HT-29 (cell line): Measurements from ENCODE around the gene HERPUD1. TPM values are rescaled to one million over a fixed set of nuclear protein-coding genes. Genes with fewer than 3 reads are reported as not detected.

ENCODE experiments used
- DNase-seq: peaks from one replicate; pipeline ENCODE4 v3.0.0-alpha.2; 2015; ENCODE audit warnings: low spot score
- total RNA-seq: library from RNA; depleted of rRNA; stranded (reverse); fragments of >200 nt; shearing (Covaris generic); gene quantifications from 2 replicates; pipeline ENCODE4 v1.2.3, GENCODE V29; 2014

Gene HERPUD1
- total RNA-seq, 1 experiment from 2014 or later = 45.1 TPM

DNA sequence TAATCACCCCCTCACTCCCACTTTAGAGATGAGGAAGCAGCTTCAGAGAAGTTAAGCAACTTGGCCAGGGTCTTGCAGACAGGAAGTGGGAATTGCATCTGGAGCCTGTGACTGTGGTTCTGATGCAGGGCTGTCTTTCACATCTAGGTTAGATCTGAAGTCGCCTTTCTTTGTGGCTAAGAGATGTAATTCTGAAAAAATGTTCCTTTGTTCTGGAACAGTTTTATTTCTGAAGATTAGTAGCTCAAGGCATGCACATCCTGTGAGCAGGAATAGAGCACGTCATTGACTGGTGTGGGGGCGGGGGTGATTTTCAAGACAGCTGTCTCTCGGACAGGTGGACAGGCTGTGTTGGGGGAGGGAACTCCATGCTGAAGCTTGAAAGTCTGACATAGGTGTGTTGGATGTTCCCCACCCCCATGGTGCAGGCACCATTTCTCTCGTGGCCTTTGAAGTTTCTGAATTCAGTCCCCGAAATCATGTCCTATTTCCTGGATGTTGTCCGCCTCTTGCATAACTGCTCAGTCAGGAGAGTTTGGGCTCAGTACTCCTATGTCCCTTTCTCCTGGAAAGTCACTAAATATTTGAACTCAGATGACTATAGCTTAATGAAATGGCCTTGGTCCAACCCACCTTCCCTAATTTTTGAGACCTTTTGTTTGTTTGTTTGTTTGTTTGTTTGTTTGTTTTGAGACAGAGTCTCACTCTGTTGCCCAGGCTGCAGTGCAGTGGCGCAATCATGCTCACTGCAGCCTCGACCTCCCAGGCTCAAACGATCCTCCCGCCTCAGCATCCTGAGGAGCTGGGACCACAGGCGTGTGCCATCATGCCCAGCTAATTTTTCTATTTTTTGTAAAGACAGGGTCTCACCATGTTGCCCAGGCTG, 21.0 kb upstream of the HERPUD1 start:
- DNase-seq = no peak

DNA sequence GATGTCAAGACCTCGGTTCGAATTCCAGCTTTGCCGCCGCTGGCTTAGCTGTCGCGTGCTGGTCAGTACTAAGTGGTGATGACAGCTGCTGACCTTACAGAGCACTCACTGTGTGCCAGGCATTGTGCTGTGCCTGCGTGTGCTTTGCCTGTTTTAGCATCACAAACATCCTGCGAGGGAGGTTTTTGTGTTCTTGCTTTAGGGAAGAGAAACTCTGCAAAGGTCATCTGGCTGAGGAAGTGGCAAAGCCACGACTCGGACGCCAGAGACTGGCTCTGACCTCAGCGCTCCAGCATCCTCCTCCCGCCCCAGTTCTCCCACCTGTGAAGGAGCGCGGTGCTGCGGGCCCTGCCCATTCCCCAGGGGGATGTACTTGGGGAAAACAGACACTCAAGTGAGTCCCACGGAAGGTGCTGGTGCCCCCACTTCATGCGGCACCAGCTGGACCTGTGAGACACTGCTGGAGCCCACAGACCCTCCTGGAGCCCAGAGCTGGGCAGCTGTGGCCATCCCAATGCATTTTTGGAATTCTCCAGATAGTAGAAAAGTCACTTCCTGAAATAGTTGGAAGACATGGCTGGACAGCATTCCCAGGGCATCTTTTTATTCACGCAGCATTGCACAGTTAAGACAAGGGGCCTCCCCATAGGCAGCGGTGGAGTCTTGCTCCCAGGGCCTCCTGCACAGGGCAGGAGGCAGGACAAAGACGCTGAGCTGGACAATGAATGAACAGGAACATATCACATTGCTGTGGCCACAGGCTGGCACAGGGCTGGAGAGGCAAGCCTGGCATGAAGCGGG, 20.0 kb upstream of the HERPUD1 start:
- DNase-seq = no peak

DNA sequence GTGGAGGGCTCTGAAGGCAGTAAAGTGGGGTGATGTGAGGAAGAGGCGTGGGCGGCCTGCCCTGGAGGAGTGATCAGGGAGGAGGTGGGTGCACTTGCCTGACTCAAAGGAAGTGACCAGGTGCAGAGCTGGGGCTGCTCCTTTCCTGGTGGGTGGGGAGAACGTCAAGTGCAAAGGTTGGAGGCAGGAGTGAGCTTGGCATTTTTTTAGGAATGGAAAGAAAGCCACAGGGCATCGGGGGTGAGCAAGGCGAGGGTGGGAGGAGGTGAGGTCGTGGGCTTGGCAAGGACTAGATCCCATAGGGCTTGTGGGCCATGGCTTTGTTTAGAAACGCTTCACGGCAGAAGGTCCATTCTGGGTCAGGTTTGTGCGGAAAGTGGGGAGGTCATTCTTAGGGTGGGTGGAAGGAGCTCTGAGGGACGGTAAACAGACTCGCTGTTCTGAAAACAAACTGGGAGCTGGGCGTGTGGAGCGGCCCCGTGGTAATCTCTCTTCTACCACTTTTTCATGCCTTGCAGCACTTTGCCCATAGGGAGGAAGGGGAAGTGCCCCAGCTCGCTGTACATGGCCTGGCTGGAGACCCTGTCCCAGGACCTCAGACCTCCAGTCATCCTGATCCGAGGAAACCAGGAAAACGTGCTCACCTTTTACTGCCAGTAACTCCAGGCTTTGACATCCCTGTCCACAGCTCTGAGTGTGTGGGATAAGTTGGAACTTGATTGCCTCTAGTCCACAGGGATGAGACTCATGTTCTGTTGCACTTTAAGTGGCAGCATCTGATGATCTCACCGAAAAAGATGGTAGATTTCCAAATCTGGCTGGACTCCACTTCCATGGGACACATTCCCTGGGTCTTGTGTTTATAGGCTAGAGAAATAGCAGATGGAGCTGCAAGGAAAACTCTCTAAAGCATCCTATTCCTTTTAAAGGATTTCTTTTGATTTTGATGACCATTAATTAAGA, 18.9 kb upstream of the HERPUD1 start:
- DNase-seq = no peak

DNA sequence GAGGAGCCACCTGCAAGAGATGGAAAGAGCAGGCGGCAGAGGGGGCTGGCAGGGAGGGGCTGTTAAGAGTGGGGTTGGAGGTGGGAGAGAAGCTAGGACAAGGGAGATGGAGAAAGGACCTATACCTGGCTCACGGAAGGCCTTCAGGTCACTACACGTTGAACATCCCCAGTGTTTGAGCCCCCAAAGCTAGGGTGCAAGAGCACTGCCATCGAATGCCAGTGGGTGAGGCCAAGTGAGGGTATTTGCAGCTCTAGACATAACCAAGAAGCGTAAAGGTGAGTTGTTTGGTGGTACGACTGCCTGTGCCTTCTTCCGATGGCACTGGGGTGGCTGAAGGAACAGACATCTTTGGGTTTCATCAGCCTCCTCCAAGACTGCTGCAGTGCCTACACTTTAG, 17.0 kb upstream of the HERPUD1 start:
- DNase-seq = no peak

DNA sequence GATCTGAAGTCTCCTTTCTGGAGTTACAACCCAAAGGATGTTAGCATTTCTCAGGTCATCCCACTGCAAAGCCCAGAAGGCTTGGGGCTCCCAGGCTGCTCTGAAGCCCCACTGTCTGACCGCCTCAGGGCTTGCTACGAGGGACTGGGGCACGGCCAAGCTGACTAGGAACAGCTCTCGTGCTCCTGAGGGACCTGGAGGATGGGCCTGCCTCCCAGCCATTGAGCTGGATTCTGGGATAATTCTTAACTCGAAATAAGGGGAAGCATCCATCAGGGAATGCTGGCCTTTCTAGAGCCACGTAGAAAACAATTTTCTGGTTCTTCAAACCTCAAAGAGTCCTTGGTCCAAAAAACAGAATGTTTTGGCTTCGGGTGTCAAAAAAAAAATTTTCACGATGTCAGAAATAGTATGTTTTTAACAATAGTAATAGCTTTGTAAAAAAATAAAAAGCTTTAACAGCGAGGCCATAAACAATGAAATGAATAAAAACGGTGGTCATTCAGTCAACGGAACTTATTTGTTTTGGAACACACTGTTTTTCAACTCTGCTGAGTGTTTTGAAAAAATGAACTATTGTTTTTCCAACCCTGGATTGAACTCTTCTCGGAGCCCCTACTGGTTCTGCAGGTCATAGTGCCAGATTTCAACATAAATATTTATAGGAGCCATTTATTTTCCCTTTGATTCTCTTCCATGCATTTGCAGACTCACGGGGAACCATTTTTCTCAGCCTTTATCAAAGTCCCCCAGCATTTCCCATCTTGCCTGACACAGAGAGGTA, 16.4 kb upstream of the HERPUD1 start:
- no peak for DNase-seq

DNA sequence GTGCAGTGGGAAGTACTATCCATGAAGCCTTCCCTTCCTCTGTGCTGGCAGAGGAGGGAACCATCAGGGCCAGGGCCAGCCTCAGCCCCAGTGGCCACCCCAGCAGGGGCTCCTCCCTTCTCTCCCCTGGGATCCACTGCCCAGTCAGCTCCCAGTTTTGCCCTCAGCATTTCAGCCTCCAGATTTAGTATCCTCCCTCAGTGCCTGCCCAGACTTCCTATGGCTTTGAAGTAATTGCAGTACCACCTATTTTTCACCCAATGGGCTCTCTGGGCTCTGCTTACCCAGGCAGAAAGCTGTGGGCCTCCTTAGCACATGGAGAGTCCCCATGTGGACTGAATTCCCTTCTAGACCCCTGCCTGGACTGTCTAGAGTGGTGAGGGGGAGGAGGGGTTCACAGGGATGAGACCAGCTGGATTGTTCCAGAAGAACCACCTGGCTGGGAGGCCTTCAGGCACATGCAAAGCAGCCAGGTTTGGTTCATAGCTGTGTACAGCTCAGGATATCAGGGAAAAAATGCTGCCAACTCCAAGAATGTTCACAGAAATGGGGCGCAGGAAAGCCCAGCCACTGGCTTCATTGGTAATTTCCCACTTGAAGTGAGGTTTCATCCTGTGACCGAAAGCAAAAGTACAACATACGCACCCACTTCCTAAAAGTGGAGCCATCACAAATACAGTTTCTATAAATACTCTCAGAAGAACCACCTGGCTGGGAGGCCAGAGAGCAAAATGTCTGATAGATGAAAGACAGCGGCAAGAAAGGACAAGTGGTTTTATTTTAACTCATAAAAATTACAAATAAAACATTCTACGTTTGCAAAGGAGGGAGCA, 15.2 kb upstream of the HERPUD1 start:
- no peak for DNase-seq

DNA sequence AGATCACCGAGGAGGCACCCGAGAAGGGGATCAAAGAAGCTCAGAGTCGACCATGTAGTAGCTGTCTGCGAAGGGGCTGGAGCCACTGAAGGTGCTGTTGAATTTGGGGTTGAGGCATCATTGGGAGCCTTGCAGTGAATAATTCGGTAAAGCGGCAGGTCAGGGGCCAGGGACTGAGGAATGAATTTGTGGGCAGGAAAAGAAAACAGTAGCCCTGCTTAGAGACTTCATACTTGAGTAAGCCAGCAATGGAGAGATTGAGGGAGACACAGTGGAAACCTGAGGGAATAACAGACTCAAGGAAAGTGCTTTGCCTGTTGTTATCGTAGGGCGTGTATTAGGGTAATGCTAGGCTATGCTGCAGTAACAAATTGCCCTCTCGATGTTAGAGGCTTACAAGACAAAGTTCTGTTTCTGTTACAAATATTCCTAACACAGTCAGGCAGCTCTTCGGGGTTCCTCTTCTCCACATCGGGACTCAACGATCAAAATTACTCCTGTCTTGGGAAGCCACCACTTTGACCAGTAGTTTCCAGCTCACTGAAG, 13.4 kb upstream of the HERPUD1 start:
- DNase-seq = no peak

DNA sequence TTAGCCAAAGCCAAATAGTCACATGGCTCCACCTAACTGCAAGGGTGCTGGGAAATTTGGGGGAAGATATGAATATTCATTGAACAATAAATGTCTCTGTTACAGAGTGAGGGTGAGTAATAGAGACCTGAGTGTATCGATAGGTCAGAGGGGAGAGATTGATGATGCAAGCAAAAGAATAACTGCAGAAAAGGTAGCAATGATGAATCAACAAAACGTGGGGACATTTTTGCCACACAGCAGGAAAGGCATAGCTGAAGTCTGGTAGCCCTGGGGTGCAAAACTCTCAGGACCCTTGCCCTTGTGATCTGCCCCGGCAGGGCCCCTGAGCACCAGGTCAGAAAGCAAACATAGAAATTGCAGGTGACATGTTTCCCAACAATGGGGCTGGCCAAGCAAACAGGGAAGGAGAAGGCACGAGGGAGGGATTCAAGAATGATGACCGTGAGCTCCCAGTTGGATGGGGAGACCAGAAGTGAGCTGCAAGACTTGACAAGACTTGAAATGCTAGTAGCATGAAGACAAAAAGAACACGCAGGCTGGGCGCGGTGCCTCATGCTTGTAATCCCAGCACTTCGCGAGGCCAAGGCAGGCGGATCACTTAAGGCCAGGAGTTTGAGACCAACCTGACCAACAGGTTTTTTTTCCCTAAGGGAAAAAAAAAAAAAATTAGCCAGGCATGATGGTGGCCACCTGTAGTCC, 12.7 kb upstream of the HERPUD1 start:
- DNase-seq = no peak

DNA sequence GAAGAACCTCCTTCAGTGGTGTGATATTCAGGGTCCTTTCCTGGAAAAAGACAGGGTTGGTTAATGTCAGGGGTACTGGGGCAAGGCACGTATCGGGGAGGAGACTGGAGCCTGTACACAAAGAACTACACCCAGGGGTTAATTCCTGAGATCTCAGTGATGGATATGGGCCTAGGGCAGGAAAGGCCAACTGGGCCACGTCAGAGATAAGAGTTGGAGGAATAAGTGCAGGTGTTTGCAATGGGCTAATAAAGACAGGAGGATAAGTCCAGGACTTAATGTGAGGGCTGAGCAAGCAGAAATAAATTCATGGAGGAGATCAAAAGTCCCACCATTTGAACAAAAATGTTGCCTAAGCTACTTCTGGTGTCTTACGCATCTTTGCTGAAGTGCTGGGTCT, 10.4 kb upstream of the HERPUD1 start:
- DNase-seq = no peak

DNA sequence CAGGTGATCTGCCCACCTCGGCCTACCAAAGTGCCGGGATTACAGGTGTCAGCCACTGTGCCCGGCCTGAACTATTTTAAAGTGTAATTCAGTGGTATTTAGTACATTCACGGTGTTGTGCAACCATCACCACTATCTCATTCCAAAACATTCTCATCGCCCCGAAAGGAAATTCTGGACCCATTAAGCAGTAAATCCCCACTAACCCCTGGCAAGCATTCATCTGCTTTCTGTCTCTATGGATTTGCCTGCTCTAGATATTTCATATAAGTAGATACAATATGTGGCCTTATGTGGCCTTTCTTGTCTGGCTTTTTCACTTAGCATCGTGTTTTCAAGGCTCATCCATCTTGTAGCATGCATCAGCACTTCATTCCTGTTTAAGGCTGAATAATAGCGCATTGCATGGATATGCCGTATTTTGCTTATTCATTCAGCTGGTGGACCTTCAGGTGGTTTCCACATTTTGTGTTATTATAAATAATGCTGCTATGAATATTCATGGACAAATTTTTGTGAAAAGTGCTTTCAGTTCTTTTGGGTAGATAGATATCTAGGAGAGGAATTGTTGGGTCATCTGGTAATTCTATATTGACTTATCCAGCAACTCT, 8.4 kb upstream of the HERPUD1 start:
- DNase-seq = no peak

DNA sequence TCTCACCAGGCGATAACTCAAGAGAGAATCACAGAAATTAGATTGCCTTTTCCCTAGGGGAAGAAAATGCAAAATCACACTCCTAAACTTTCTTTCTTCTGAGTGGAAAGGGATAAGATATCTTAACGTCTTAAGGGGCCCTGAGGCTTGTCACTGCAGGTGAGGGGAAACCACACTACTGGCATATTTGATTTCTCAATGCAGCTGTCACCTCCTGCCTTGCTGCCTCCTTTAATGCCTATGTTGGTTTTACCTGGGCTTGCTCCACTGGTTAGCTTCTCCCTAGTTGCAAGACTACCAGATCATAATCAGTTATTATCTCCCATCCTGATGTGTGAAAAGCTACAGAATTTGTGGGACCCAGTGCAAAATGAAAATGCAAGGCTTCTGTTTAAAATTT, 4.5 kb upstream of the HERPUD1 start:
- DNase-seq = no peak

DNA sequence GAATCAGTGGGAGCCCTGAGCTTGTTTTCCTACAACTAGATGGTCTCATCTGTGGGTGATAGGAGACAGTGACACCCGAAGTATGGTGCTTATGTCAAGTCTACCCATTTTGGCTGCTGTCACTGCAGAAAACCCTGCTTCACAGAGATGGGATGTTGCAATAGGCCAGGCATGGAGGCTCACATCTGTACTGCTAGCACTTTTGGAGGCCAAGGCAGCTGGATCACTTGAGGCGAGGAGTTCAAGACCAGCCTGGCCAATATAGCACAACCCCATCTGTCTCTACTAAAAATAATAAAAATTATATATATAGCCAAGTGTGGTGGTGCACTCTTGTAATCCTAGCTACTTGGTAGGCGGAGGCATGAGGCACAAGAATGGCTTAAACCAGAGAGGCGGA, 2.3 kb upstream of the HERPUD1 start:
- DNase-seq = no peak

DNA sequence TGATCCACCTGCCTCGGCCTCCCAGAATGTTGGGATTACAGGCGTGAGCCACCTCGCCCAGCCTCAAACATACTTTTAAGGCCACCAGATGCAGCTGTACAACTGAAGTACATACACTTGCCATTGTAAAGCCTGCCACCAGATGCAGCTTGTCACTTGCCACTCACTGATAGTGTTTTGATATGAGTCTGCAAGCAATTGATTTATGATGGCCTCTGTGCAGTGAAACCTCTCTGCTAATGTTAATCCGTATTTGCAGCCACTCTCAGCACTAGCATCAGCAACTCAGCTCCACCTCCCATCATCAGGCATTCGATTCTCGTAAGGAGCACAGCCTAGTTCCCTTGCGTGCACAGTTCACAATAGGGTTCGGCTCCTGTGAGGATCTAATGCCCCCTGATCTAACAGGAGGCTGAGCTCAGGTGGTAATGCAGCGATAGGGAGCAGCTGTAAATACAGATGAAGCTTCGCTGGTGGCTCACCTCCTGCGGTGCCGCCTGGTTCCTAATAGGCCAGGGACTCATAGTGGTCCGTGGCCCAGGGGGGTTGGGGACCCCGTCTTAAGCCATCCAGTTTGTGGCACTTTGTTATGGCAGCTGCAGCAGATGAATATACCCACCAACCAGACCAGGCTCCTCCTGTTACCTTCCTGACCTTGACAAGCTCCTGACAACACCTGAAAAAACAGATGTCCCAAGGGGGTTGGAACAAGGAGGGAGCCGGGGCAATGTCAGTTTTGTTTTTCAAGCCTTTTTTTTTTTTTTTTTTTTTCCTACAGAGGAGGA, 1.3 kb upstream of the HERPUD1 start:
- no peak for DNase-seq

DNA sequence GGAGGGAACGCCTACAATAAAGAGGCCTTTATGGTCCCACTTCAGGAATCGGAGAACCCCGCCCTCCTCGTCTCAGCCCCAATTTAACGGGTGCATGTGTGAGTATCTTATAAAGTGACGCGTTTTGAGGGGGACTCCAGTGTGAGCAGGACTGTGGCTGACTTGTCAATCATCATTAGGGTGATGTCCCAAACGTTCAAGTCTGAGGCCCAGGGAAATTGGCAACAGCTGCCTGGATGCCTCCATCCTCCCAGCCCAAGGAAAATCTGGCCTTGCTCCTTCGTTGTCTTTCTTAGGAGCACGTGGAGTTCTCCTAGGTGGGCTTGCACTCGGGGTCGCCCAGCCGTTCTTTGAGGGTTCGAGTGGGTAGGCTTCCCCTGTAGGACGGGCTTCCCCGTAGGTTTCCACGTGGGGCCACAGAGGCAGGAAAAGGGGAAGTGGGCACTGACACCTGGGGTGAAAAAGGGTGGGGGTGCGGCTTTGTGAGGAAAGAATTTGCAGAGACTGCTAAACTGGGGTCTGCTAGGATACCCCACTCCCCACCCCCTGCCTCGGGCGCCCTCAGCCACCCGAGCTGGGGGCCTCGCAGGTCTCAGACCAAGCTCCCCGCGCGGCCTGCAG, 561 bp upstream of the HERPUD1 start:
- no peak for DNase-seq

DNA sequence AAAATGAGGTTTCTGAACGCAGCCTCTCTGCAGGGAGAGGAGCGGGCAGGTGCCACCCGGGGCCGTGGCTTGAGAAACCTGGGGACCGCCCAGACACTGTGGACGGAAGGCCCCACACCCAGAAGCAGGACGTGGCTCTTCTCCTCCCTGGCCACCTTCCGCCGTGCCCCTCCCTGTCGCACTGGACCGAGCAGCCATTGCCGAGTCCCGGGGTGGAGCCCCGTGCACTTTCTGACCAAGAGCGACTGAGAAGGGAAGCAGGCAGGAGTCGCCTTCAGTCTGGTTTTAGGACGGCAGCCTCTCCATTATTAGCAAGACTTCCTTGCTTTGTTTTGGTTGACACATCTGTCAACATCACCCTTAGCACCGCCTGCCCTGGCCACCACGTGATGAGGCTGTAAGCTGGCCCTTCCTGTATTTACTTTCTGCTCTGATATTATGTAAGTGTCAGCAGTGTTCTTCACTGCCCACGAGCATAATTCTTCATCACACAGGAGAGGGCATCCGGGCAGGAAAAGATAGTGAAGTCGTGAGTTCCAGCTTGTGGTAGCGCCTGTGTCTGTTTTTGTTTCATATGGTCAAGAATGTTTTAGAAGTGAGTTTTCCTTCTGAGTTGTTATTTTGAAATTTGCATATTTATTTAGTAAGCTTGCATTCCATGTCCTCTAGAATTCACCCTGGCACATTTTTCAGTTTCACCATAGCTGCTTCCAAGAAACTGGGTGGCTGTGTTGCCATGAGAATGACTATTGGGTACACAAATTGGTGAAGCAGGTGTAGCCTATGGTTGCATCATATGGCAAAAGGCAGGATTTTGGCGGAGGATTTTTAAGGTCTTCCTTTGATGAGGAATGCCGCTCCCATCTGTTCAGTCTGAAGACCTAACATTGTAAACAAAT, 1.0 kb downstream of the HERPUD1 start:
- peak; percentile 75 for DNase-seq
